ENCODE data around the gene PDE6D.

The PDE6D gene

GRCh38 chr2:231682603-231683291 is 98.3 kb downstream of the PDE6D start:
- 72% methylated on average over 5 of the region's 11 CpGs for WGBS (ENCODE audit: insufficient coverage)
- Histone ChIP-seq H3K9me3 (ENCODE audit: control extremely low read depth in 1 of 5, control insufficient read depth in 4 of 5, insufficient read depth in 2 of 5, low read depth in 1 of 5, low read length in 4 of 5) (no peaks in the 10 kb centered on the region), H3K4me1 (ENCODE audit: control extremely low read depth in 1 of 4, control insufficient read depth in 4 of 4, insufficient read depth in 4 of 4, low read length in 3 of 4) (peaks cover 0 to 48% (median 35%) of the 10 kb centered on the region in 4 experiments), H3K36me3 (ENCODE audit: control insufficient read depth in 4 of 4, insufficient read depth in 4 of 4, low read length in 3 of 4) (no peaks in the 10 kb centered on the region), H3K27ac (ENCODE audit: insufficient read depth in 1 of 2, low read depth in 1 of 2, low read length in 2 of 2, poor library complexity in 1 of 2, severe bottlenecking in 2 of 2) (no peak overlapping the region), H3K27me3 (replicated peaks in 2 of 5; ENCODE audit: control insufficient read depth in 4 of 5, insufficient read depth in 5 of 5, low read length in 4 of 5) (no peaks in the 10 kb centered on the region), H3K4me3 (ENCODE audit: control insufficient read depth in 1 of 7, extremely low read depth in 1 of 7, insufficient read depth in 4 of 7, low read depth in 2 of 7, low read length in 6 of 7) (peak overlapping the region in 1 of 7 experiments; percentile 48)
- CTCF ChIA-PET, result interaction anchor here (0.7 to 20.4 kb wide), 6 partner anchors 8 to 69 kb away, joined by 3 to 417 read pairs (median 79); partner anchors contain the start of gene PTMA
- POLR2A ChIA-PET, result interaction anchor here (0.6 to 2.1 kb wide), 6 partner anchors 24 to 1757 kb away, joined by 3 to 6 read pairs (median 4); partner anchors contain the start of gene PTMA
- DNase-seq, result no peak
